WTC11 (cell line): Measurements from ENCODE around the gene PDLIM5.

ENCODE experiments used
- MAX ChIP-seq: sonication (generic); formaldehyde crosslinking; IDR thresholded peaks from 2 replicates; pipeline ENCODE4 v1.8.0; 2022; ENCODE audit warnings: mild to moderate bottlenecking, missing genetic modification reagents
- OVOL2 ChIP-seq: fragments of 250-450 bp; sonication (Bioruptor Pico); IDR thresholded peaks from 2 replicates; pipeline ENCODE4 v1.9.0; 2021; ENCODE audit warnings: mild to moderate bottlenecking, borderline replicate concordance

- TF ChIP-seq OVOL2 (CRISPR knock-in tag) (no peak), MAX (CRISPR knock-in tag) (no peak)
Observed at GRCh38 chr4:94680176-94680862, 228.6 kb downstream of the PDLIM5 start.
